ENCODE results near the gene IL1B.

Gene IL1B

DNA sequence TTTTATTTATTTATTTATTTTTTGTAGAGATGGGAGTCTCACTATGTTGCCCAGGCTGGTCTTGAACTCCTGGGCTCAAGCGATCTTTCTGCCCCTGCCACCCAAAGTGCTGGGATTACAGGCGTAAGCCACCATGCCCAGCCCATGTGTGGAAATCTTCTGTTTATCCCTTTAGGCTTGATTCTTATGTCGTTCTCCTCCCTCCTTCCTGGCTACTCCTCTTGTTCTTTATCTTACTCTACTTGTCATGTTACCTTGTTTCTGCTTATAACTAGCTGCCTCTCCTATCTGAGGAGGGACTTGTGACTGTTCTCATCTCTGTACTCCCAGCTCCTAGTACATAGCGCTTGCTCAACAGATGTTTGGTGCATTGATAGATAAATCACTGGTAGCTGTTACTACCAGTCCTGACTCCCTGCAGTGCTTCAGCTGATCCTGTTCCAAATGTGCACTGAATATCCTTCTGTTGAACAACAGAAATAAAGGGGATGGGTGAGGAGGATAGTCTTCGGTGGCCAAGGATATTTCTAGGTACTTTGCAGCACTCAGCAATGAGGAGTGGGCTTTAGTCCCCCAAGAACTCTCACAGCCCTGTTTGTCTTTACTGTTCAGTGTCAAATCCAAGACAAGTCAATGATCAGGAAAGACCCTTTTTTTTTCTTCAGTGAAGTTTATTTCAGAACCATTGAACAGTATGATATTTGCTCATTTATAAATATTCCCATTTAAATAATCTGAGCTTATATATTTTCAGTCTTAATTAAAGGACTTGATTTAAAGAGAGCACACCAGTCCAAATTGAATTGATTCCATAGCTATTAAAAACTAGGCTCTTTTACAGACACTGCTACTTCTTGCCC lies 7.2 kb downstream of the IL1B start:
- DNase-seq: no peak

DNA sequence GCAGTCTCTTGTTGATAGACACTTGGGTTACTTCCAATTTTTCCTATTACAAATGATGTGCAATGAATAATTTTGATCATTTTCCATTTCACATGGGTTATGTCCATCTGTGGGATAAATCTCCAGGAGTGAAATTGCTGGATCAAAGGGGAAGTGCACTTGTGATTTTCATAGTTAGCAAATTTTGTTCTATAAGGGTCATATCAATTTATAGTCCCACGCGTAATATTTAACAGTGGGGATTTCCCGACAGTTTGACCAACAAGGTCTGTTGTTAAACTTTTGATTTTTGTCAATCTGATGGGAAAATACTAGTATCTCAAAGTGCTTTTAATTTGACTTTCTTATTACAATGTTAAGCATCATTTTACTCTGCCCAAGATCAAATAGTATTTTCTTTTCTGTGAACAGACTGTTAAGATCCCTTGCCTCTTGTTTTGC lies 8.3 kb downstream of the IL1B start:
- no peak for DNase-seq

DNA sequence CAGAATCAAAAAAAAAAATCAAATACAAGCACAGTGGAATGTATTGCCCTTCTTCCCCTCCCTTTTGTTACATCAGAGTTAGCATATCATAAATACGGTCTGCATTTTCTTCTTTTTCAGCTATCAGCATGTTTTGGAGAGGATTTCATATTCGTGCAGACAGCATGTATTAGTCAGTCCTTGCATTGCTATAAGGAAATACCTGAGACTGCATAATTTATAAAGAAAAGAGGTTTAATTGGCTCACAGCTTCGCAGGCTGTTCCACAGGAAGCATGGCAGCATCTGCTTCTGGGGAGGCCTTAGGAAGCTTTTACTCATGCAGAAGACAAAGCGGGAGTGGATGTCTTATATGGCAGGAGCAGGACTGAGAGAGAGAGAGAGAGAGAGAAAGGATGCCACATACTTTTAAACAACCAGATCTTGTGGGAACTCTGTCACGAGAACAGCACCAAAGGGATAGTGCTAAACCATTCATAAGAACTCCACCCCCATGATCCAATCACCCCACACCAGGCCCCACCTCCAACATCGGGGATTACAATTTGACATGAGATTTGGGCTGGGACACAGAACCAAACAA lies 8.9 kb downstream of the IL1B start:
- no peak for DNase-seq

DNA sequence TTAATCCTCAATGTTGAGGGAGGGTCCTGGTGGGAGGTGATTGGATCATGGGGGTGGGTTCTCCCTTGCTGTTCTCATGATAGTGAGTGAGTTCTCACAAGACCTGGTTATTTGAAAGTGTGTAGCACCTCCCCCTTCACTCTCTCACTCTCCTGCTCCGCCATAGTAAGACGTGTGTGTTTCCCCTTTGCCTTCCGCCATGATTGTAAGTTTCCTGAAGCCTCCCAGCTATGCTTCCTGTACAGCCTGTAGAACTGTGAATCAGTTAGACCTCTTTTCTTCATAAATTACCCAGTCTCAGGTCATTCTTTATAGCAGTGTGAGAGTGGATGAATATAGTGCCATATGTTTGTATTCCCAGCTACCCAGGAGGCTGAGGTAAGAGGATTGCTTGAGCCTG lies 9.6 kb downstream of the IL1B start:
- no peak for DNase-seq

DNA sequence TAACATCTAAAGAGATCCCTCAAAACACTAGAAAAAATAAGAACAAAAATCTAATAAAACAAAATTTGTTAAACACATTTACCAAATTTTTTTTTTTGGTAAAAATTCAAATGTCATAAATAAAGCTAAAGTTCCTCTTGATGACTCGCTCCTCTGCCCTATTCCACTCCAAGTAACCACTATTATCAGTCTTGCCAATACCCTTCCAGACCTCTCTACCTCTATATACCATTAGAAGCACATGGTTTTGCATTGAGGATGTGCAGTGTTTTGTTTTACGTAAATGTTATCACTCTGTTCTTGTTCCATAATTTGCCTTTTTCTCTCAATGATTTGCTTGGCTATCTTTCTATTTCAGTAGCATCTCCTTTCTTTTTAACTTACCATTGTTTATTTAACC lies 10.9 kb downstream of the IL1B start:
- no peak for DNase-seq

DNA sequence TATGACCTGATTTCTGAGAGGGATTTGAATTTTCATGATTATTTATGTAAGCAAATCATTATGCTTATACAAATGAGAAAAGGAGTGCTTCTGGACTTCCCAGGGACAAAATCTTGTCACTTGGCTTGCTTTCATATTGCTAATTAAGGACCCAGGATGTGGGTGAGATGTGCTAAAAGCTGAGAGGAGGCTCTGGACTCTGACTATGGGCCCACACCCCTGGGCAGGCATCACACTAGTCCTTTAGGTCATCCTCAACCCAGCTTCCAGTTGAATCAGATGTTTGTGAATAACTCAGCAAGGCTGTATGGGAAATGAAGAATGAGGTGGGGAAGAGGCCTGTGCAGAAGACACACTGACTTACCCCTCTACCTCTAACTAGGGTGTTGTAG lies 11.9 kb downstream of the IL1B start:
- no peak for DNase-seq

DNA sequence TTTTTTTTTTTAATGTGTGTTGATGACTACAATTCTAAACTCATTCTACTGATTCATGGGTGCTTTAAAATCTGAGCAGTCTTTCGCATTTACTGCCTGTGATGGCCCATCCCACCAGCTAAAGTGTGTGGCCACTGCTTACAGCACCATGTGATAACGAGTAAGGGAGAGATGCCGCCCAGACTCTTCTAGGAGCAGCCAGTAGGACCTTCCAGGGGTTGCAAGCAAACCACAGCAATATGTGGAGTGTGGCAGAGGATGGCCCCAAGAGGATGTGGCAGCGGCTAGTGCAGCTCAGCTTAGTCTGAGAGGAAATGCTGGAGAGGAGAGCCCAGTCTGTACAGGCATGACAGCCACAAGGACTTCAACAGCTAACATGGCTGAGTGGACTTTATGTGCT lies 14.9 kb downstream of the IL1B start:
- peak; percentile 39 for DNase-seq

DNA sequence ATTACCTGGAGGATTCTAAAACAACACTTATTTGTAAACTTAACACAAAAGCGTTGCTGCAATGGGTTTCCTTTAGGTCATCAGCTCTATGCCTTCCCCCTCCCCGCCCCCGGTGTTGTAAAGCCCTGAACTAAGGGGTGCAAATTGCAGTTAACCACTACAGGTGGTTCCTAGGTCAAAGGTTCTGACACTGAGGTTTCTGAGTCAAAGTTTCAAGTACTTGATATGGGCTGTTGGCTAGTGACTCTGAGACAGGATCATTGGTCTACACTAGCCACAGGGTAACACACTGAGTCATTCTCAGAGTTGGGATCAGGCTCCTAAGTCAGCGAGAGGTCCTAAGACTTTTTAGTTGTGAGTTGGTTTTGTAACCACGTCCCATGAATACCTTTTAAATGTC lies 15.4 kb downstream of the IL1B start:
- DNase-seq: peak; percentile 70

DNA sequence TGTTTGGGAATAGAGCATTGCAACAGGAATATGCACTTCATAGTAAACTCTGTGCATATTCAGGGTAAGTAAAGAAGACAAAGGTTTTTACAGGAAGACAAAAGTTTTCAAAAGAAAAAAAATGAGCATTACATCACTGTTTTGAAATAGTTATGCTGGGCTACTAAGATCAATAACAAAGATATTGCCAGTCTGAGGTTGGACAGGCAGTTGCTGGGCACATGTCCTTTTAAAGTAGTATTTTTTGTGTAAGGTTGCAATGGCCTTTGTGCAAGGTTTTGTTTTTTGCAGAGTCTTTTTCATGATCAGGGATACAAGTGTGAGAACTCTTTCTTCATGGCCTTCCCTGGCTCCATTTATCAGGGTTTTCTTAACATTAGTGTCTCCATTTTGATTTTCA lies 16.2 kb downstream of the IL1B start:
- DNase-seq: no peak

DNA sequence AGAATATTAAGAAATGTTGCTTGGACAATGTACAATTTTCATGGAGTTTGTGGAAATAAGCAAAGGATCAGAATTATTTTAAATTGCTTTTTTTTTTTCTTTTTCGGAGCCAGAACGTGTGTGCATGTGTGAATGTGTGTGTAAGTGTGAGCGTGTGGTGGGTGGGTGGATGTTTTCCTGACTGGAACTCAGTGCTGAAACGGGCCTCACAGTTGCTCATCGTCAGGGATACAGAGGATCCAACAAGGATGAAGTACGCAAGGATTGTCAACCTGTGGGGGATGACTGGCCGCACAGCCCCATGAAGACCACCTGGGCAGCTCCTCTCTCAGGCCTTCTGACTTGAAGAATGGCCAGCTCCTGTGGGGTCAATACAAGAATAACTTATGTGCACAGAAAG lies 17.5 kb downstream of the IL1B start:
- no peak for DNase-seq

DNA sequence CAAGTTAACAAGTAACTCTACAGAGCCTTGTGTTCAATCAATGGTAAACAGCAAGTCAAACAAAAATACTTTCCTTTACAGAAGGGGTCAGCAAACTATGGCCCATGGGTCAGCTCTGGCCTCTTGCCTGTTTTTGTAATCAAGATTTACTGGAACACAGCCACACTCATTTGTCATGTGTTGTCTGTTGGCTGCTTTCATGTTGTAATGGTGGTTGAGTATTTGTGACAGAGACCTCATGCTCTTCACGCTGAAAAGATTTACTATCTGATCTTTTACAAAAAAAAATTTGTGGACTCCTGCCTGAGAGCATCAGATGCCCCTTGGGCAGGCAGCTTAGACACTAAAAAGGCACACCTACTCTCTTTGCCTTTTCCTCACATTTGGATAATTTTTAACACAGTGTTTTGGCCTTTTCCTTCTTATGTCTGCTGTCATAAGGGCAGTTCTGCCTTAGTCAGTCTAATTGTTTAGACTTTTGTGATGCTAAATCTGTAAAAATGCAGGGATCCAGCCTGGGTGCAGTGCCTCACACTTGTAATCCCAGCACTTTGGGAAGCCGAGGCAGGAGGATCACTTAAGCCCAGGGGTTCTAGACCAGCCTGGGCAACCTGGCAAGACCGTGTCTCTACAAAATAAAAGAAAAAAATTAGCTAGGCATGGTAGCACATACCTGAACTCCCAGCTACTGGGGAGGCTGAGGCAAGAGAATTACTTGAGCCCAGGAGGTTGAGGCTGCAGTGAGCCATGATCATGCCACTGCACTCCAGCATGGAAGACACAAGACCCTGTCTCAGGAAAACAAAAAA lies 18.3 kb downstream of the IL1B start:
- no peak for DNase-seq

DNA sequence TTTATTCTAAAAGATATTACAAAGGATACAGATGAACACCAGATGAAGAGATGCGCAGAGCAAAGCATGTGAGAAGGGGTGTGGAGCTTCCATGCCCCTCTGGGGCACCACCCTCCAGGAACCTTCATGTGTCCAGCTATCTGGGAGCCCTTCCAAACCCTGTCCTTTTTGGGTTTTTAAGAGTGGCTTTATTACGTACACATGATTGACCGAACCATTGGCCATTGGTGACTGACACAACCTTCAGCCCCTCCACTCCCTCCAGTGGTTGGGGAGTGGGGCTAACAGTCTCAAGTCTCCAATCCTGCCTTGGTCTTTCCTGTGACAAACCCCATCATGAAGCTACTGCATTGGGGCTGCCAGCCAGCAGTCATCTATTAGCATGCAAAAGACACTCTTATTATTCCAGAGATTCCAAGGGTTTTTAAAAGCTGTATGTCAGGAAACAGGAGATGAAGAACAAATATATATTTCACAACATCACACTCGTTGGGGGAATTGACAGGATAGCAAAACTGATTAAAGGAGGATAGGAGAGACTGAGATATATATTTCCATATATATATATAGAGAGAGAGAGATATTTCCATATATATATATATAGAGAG lies 19.4 kb downstream of the IL1B start:
- DNase-seq: no peak

DNA sequence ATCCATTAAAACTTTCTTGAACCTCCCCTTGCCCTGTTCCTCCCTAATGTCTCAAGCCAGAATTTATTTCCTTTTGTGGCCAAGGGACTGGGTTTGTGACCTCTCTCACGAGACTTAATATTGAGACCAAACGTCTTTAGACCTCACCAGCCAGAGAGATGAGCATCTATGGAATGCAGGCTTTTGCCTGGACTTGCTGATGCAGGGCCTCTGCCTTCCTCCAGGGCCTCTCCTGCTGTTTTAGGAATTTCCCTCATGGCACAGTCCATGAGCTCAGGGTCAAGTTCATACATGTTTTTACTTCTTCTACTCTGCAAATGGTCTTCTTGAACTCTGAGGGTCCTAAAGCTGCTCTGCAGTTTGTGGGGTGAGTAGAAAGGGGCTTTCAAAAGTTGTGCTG lies 22.3 kb downstream of the IL1B start:
- DNase-seq: no peak

DNA sequence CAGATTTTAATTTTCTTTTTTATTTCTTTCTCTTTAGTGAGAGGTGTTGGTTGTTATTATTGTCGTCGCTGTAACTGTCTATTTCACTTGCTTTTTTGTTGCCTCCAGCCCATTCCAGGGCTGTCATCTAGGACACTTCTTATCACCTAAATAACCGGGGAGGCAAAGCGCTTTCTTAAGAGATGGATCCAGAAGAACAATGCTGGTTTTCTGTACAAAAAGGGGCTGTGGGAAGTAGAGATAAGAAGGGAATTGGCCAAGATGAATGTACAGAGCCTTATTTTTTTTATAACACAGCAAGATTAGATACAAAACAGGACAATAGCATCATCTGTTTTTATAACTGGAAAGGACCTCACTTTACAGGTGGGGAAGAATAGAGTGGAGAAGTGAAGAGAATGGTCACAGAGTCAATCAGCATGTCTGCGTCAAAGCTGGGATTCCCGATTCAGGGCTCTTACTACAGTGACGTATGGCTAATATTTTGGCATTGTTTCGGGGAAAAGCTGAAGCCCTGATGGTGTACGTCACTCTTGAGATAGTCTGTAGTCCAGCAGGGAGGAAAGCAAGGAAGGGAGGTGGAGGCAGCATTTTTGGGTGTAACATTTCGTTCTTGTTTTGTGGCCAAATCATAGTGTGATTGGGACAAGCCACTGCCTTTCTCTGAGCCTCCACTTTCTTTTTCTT lies 23.2 kb downstream of the IL1B start:
- no peak for DNase-seq

DNA sequence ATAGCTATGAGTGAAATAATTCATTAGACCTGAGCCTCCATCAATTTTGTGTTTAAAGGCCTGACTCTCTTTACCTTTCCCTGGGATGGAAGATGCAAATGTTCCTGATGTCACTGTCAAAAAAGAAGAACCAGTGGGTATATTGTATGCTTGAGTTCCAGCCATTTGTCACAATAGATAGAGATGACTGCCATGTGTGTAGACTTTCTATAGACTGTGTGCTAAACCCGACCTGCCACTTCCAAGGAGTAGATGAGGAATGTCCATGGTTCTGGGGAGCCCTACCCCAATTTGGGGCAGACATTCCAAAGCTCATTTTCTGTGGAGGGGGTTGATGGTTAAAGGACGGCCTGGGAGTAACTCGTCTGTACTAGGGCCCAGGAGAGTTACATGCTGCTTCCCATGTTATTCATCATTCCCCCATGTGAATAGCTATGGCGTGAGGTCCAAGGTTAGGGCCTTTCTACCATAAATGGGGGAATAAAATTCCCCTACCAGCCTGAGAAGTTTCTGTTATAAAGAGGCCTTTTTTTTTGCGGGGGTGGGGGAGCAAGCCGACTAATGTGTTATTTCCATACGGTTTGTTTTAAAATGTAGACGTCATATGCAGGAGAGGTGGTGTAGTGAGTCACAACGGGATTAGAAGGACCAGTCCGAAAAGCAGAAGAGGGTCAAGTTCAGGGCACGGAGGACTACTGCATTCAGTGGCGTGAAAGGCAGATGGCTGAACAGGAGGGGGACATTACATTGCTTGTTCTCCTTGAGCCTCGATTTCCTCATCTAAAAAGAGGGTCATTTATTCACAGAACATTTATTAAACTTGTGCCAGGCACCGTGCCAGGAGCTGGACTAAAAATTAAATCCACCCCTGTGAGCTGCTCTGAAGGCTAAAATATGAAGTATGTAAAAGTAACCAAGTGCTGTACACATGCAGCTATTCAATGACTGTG lies 24.0 kb downstream of the IL1B start:
- no peak for DNase-seq

DNA sequence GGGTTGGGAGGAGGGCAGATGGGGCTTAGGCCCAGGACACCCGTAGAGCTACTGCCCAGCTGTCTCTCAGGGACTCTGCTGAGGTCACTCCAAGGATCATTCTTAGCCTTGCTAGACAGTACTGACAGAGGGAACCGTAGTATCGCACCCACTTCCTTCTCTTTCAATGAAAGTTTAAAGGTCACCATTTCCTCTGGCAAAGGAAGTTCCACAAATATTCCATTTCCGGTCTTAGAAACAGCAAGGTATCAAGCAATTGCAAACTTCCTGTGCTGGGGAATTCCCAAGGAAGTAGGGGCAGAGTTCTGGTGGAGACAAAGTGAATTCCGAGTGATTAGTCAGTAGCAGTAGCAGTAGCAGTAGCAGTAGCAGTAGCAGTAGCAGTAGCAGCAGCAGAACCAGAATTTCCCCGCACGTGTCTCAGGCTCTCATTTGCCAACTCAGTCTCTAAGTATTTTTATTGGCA lies 24.7 kb downstream of the IL1B start:
- DNase-seq: peak; percentile 46

DNA sequence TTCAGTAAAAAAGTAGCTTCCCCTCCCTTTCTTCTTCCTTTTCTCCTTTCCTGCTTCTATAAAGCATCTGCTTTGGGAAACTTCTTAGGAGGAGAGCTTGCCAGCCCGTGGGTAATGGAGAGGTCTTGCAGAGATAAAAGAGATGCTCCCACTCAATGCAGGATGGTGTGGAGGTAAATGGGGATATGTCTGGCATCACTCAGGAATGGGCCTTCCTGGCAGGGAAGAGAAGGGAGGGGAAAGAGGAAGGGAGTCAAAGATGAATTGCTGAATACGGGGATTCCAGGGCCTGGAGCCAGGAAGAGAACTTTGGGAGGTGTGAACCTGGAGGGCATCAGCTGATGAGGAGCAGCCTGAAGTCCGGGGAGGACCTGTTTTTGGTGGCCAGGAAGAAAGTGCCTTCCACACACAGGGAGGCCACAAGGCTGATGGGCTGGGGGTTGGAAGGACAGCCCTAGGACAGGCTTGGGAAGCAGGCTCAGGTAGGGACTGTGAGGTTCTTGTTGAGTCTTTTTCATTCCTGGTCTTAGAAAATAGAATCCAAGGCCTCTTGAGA lies 25.2 kb downstream of the IL1B start:
- no peak for DNase-seq

DNA sequence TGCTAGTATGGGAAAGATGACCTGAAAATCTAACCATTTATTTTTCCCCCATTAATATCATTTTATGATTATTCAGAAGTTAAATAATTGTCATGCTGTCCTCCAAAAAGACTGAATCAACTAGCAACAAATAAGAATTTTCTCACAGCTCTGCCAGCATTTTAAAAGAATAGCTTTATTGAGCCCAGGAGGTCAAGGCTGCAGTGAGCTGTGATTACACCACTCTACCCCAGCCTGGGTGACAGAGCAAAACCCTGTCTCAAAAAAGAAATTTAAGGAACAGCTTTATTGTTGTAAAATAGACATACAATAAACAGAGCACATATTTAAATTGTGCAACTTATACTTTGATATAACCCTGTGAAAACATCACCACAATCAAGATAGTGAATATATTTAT lies 27.5 kb downstream of the IL1B start:
- DNase-seq: no peak

DNA sequence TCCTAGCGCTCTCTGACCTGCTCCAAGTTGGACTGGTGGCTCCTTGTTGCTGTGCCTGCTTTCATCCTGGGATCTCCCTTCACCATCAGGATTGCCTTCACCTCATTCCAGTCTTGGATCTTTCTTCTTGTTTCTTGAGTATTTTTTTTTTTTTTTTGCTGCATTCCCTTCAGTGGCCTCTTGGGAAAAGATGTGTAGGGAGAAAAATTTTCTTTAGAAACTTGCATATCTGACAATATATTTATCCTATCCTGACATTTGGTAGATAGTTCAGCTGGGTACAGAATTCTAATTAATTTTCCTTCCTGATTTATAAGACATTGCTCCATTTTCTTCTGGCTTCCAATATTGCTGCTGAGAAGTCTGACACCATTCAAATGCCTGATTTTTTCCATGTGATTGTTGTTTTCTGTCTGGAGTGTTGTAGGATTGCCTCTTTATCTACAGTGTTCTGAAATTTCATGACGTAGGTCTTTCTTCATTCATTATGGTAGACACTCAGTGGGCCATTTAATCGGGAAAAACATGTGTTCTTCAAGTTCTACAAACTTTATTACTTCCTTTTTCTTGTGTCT lies 29.3 kb downstream of the IL1B start:
- no peak for DNase-seq

DNA sequence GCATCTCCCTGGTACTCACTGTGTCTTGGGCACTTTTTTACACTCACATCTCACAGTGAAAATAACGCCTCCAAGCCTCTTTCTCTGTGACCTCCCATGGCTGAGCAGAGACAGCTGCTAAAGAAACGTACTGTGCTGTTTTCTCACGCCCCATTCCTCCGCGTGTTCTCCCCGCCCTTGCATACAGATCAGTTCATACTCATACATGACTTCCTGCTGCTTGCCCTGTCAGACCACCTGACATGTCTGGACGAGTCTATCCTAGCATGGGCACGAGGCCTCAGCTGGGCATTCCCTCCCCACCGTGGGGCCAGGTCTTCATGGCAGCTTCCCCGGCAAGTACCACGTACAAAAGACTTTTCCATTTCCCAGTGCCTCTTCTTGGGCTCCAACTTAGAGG lies 31.0 kb downstream of the IL1B start:
- no peak for DNase-seq

All from stimulated activated CD4-positive, alpha-beta T cell treated with anti-CD3 and anti-CD28 coated beads, Interleukin-15, amount 100 ng/mL, for 24 hours (primary cell).